ENCODE results near the gene KLK11.

- TF ChIP-seq CTCF (IDR thresholded peaks at IDR 0.05) = no peak
- TF ChIP-seq POLR2AphosphoS5 (IDR thresholded peaks at IDR 0.05; ENCODE audit: insufficient read depth in 1 of 2, low read depth in 1 of 2) = no peak
- TF ChIP-seq POLR2A (IDR thresholded peaks at IDR 0.05) = no peak
Observed at GRCh38 chr19:51031880-51032225, 5.4 kb upstream of the KLK11 start.
